HG02981 (cell line): Measurements from ENCODE around the gene PDE6B.
"Not testable (repeated sequence)": the region's sequence is repeated elsewhere in the genome, so short reads cannot be mapped to it uniquely, and the experiment has no call there.

Experiments used
- ATAC-seq: cut with Tn5 transposase; IDR thresholded peaks from one replicate; pipeline ENCODE4 v1.9.1; 2021; ENCODE audit warnings: mild to moderate bottlenecking, moderate library complexity; ENCODE audit not compliant: unreplicated experiment

PDE6B gene

DNA sequence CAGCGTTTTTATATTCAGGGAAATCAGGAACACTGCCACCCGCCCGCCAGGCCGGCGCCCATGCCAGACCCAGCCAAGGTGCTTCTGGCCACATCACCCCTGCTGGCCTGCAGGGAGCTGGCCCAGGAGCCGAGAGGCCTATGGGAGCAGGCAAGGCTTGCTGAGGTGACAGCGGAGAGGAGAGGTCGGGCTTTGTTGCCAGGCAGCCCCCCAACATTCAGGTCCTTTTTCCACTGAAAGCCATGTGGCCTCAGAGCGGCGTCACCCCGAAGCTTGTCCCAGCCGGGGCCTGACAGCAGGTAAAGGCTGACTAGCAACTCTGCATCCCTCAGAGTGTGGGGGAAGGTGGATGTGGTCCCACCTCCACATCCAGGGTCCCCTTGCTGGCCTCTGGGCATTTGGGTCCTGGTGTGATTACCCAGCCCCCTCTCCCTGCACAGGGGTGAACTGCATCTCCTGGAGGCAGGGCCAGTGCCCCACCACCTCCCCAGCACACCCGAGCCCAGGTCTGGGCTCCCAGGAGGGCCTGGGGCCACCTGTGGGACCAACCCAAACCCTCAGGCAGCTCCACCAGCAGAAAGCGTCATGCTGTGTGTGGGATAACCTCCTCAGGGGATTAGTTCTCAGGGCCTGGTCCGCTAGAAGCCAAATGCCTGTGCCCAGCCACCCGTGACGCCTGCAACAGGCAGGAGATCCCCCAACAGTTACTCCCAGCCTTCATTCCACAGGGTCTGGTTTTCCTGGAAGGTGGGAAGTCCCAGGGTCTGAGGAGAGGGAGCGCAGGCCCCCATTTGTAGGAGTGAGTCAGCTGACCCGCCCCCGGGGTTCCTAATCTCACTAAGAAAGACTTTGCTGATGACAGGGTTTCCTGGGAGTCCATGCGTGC, at the start of gene PDE6B:
Gene PDE6B (plus strand): TSS at position 869 of the 886 bp plus-strand sequence. CDS start 54 bp downstream, outside the sequence.
- no peak for ATAC-seq

DNA sequence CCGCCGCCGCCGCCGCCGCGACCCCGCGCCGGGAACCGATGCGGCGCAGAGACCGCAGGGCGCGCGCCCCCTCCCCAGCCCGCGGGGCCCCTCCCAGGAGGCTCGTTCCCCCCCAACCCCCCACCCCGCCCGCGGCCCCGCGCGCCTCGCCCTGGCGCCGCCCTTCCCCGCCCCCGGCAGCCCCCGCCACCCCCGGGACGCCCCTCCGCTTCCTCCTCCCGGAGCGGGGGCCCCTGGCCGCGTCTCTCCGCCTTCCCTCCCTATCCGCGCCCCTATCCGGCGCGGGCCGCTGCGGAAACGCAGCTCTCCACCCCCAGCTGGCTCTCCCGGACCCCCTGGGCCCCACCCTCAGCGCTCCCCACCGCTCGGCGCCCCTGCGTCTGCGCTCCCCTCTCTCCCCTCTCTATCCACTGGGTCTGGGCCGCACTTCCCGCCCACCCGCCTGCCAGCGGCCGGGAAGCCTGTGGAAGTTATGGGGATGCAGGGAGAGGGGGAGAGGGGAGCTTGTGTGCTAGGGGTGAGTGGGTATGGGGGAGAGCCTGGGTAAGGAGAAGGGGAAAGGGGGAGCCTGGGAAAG, 49.0 kb upstream of the PDE6B start, which contains the start of gene TMEM271:
Gene TMEM271 (minus strand): TSS at position 51 of the 577 bp plus-strand sequence. CDS start 233 bp downstream, outside the sequence.
- ATAC-seq, result no peak

DNA sequence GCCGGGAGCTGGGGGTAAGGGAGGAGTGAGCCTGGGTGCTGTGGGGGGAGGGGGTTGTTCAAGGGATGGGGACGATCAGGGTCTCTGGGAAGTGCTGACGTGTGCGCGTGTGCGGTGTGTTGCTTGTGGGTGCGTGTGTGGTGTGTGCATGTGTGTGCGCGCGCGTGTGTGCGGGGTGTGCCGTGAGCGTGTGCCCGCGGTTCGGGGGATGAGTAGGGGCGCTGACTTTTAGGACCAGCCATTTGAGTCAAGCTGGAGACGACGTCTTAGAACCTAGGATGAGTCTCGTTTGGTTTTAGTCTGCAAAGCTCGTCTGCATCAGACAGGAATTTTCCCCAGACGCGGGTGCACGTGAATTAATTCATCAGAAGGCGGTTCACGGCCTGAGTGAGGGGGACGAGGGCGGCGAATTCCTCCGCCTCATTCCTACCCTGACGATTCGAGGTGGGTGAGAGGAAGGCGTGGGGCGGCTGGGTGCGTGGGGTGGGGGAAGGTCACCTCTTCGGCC, 48.3 kb upstream of the PDE6B start:
- no peak for ATAC-seq

DNA sequence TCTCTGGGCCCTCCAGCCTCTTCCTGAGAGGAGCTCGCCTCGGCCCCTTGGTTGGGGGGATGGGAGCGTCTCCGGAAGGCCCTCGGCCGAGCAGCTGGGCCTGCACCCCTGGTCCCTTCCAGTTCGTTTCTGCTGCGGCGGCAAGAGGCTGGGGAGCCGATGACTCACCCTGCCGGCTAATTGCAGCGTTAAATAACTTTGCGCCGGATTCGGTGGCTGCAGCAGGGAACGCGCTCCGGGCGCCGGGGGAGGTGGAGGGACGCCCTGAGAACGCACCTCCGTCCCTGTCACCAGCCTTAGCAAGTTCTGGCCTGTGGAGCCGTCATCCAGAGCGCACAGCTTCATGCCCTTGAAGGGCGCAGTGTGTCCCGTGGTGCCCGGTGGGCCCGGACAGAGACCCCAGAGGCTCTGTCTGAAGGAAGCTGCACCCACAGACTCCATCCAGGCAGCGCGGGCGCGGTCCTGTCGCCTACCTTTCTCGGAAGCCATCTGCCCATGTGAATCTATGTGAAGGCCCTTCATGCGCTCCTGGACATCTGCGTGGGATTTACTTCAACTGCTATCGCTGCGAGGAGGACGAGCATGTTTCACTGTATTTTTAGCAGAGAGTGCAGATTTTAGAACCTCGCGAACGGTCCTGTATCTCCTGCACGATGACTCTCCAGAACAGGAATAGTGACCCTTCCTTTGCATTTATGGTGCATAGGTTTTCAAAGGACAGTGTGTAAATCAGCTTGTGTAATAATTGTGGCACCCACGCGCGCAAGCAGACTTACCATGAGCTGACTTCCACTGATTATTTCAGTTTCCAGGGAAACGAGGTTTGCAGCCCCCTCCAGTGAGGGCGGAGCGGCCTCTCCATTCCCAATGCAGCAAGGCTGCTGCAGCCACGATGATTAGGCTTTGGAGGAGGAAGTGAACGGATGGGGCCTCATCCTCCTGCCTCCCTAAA, 47.6 kb upstream of the PDE6B start:
- ATAC-seq, result no peak

DNA sequence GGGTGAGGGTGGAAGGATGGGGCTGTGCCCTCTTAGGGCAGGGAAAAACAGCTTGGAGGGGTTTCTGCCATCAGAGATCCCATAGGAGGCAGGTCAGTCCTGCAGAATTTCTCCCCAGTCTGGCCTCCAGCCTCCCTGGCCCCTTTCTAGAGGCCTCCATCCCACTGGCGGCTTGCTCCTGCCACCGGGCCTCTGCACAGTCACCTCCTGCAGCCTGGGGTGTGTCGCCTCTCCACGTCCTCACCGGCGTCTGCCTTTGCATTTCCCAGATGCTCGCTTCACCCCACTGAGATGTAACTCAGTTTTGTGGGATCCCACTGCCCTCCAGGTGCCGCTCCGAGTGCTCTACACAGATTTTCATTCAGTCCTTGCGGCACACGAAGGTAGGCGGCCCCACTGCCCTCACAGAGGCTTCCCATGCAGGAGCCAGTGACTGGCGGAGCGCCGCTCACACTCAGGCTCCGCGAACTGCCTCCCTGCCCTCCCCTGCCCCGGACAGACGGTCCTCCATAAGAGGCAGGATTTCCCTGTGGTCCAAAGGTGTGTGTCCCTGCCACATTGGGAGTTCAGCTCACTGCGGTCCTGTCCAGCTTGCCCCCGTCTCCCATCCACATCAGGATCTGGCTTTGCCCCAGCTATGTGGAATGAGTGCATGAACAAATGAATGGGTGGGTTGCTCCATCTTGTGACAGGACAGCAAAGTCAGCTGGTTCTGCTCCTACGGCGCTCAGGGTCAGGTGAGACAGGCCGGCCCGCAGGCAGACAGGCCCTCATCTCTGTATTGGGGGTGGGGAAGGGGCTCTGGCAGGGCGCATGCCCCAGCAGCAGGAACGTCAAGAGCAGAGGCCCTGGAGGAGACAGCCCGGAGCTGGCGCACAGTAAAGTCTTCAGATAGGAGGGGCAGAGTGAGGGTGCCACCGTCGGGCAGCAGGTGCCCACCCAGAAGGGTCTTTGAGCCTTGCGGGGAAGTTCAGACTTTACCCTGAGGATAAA, 46.6 kb upstream of the PDE6B start:
- ATAC-seq, result no peak

DNA sequence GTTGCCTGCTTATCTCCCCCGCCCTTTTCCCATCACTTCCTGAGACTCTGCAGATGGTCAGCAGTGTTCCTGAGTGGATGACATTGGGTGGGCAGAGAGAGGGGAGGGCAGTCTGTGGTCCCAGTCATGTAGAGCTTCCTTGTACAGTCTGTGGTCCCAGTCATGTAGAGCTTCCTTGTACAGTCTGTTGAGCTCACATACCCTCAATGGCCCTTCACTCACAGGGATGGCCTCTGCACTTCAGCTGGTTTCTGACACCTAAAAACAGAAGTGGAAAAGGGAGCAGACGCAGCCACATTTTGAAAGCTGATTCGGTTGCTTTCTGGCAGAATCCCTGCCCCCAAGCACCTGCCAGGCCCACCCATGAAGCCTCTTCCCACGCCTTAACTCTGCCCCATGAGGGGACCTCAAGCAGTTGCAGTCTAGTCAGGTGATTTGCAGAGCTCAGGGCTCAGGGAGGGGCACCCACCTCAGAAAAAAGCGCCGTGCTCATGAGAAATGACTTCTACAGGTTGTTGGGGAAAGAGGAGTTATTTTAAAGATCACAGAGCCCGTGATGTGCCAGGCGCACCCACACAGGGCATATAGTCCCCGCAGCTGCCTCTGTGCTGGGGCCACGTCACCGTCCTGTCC, 45.7 kb upstream of the PDE6B start:
- no peak for ATAC-seq

DNA sequence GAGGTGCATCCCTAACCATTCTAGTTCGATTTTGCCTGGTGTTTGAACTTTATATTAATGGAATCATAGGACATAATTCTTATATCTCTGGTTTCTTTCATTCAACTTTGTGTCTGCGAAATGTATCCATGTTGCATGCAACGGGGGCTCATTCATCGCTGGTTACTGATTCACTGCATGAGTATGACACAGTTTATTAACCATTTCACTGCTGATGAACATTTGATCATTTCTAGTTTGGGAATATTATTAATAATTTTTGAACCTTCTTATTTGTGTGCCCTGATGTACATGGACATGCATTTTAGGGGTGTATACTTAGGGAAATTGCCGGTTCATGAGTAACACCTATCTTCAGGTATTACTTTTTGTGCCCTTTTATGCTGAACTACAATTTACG, 44.2 kb upstream of the PDE6B start:
- ATAC-seq, result no peak

DNA sequence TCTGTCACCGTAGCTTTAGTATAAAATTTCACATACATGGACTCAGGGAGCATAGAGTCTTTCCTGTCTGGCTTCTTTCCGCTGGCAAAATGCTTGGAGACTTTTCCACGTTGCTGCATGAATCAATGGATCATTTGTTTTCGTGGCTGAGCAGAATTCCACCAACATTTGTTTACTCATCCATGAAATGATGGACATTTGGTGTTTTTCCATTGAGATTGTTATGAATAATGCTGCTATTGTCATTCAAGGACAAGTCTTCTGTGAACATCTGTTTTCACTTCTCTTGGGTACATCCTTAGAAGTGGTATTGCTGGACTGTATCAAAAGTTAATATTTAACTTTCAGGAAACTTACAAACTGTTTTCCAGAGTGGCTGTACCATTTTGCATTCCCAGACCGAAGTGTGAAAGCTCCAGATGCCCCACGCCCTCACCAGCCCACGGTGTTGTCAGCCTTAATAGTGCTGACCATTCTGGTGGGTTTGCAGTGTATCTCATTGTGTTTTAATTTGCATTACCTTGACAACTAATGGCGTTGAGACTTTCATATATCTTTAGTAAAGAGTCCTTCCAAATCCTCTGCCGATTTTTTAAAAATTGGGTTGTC, 43.5 kb upstream of the PDE6B start:
- ATAC-seq, result no peak

DNA sequence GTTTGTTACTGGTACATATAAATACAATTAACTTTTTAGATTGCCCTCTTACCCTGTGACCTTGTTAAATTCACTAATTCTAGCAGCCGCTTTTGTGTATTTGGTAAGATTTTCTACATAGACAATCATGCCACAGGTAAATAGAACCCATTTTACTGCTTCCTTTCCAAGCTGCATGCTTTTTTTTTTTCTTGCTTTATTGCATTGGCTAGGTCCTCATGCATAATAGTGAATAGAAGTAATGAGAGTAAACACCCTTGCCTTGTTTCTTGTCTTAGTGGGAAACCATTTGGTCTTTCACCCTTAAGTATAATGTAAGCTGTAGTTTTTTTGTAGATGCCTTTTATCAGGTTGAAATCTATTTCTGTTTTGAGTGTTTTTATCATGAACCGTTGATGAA, 41.6 kb upstream of the PDE6B start:
- ATAC-seq, result no peak

DNA sequence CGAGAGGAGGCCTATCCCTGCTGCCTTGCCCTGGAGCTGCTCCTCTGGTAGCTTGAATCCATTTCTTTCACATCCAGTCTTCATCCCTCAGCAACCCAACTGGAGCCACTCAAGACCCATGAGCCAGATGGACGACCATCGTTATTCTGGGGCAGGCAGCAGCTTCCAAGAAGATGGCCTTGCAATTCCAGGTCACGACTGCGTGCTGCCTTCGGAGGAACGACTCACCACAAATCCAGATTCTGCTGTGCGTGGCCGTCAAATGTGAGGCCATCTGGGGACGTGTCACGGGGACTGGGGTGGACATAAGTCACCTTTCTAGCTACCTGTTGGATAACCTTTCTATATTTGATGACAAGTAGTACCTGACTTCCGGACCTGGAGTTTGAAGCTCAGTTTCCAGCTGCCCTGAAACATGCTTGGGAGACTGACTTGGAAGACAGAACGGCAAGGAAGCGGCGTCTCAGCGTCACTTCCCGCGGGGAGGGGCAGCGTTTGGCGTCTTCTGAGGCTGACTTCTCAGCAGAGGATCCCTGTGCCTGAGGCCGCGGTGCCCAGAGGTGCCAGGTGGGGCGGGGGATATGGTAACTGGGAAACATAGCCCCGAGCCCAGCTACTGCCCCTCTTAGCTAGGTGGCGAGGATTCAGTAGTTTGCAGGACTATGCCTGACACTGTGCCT, 37.6 kb upstream of the PDE6B start:
- ATAC-seq, result no peak

DNA sequence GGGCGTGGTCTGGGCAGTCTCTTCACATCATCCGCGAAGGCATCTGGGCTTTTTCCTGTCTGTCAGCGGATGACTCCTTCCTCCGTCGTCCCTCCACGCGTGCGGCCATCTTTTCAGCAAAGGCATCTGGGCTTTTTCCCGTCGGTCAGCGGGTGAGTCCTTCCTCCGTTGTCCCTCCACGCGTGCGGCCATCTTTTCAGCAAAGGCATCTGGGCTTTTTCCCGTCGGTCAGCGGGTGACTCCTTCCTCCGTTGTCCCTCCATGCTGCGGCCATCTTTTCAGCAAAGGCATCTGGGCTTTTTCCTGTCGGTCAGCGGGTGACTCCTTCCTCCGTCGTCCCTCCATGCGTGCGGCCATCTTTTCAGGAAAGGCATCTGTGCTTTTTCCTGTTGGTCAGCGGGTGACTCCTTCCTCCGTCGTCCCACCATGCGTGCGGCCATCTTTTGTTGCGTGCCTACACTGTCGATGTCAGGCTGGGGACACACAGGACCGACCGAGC, 37.0 kb upstream of the PDE6B start:
- no peak for ATAC-seq

DNA sequence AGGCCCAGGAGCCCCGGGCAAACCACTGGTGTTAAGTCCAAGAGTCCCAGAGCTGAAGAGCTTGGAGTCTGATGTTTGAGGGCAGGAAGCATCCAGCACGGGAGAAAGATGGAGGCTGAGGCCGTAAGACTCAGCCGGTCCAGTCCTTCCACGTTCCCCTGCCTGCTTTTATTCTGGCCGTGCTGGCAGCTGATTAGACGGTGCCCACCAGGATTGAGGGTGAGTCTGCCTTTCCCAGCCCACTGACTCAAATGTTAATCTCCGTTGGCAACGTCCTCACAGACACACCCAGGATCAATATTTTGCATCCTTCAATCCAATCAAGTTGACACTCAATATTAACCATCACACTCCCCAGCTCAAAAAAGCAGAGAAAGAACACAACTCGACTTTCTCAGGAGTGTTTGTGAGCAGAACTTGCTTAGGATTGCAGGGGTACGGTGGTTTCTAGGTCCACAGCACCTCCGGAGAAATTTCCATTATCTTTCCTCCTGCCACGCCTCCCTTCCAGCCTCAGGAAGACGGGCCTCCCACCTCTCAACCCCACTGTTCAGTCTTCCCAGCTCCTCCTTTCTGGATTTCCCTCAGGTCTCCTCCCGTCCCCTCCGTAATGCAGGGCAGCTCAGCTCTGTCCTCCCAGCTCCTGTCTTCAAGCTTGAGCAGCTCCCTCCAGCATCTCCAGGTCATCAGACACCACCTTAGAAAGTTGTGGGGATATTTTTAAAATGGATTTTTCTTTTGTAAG, 36.0 kb upstream of the PDE6B start:
- ATAC-seq, result no peak

DNA sequence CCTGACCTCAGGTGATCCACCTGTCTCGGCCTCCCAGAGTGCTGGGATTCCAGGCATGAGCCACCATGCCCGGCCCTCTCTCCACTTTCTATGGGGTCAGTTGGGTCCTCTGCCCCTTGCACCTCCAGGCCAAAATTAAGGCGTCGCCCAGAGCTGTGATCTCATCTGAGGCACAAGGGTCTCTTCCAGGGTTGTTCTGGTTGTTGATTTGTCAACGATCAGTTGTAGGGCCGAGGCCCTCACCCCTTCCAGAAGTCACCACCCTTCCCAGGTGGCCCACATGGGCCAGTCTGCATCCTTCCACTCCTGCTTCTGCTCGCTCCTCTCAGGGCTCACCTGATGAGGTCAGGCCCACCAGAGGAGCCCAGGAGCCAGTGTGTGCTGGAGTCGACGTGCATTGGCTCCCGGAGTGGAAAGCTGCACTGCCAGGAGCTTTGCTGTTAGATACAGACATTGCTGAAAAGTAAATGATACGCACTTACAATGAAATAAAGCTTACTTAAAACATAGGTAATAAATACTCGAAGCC, 35.0 kb upstream of the PDE6B start:
- ATAC-seq, result no peak

DNA sequence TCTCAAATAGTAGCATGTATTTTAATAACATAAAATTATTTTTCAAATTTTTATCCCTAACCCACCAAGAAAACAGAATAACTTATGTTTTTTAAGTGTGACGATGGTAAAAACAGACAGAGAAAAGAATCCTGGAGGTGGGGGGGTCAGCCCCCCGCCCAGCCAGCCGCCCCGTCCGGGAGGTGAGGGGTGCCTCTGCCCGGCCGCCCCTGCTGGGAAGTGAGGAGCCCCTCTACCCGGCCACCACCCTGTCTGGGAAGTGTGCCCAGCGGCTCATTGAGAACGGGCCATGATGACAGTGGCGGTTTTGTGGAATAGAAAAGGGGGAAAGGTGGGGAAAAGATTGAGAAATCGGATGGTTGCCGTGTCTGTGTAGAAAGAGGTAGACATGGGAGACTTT, 33.2 kb upstream of the PDE6B start:
- ATAC-seq, result not testable (repeated sequence)

DNA sequence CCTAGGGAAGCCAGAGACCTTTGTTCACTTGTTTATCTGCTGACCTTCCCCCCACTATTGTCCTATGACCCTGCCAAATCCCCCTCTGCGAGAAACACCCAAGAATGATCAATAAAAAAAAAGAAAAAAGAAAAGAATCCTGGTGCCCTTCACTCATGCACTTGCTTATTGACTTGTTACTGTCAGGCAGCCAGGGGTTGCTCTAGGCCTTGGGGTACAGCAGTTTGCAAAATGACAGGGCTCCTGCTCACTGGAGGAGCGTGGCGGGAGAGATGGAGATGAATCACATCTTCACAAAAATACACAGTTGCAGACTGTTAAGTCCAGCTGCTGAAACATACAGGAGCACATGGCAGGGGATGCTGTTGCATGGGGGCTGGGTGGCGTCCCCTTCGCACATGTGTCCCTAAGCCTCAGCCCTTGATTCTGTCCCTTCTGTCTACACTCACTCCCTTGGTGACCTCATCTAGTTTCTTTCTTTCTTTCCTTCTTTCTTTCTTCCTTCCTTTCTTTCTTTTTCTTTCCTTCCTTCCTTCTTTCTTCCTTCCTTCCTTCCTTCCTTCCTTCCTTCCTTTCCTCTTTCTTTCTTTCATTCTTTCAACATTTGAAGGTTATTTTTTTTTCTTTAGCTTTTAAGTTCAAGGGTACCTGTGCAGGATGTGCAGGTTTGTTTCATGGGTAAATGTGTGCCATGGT, 32.4 kb upstream of the PDE6B start:
- ATAC-seq, result no peak

DNA sequence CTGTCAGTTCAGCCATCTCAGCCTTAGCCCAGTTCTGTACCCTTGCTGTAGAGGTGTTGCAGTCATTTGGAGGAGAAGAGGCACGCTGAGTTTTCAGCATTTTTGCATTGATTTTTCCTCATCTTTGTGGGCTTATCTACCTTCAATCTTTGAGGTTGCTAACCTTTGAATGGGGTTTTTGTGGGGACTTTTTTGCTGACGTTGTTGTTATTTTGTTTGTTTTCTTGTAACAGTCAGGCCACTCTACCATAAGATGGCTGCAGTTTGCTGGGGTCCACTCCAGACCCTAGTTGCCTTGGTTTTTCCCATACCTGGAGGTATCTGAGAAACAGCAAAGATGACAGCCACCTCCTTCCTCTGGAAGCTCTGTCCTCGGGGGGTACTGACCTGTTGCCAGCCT, 26.4 kb upstream of the PDE6B start:
- ATAC-seq, result no peak

DNA sequence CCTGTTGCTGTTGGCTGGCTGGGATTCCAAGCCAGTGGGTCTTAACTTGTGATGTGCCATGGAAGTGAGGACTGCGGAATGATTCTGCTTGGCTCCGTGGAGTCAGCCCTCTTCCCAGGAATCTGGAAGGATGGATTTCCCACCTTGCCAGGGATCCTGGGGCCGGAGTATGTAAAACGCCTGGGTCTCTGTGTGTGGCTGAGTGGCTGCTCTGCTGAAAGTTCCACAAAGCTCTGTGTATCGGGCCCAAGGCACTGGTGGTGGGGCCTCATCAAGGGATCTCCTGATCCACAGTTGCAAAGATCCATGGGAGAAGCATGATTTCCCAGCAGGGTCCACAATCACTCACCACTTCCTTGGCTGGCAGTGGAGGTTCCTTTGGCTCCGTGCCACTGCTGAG, 25.2 kb upstream of the PDE6B start:
- ATAC-seq, result no peak
